DOHH2 (cell line): ENCODE data around the gene CTNNBIP1.
A peak's percentile ranks its signal among the peaks of the same experiment; 100 is the strongest.

Experiments used
- H3F3A ChIP-seq: fragments of 200-600 bp; sonication (generic), shearing (Covaris generic); 2 replicates; pipeline ENCODE4 v1.6.0; 2016; ENCODE audit warnings: antibody characterized with exemption, mild to moderate bottlenecking; ENCODE audit not compliant: control insufficient read depth, insufficient read depth
- H3K27ac ChIP-seq: fragments of 200-600 bp; sonication (generic); 2 replicates; pipeline ENCODE4 v1.5.1; 2014; ENCODE audit warnings: low read depth, mild to moderate bottlenecking, low read length, moderate library complexity
- H3K27me3 ChIP-seq: fragments of 200-600 bp; sonication (generic); 2 replicates; pipeline ENCODE4 v1.6.1; 2014; ENCODE audit warnings: mild to moderate bottlenecking, low read length, mixed read lengths; ENCODE audit not compliant: control insufficient read depth
- H3K36me3 ChIP-seq: fragments of 200-600 bp; sonication (generic); 2 replicates; pipeline ENCODE4 v1.6.1; 2014; ENCODE audit warnings: mild to moderate bottlenecking, low read length, moderate library complexity, mixed read lengths; ENCODE audit not compliant: control insufficient read depth
- H3K4me1 ChIP-seq: fragments of 200-600 bp; sonication (generic); 2 replicates; pipeline ENCODE4 v1.6.1; 2014; ENCODE audit warnings: mild to moderate bottlenecking, low read length, mixed read lengths; ENCODE audit not compliant: control insufficient read depth
- H3K4me2 ChIP-seq: fragments of 200-600 bp; sonication (generic); 2 replicates; pipeline ENCODE4 v1.6.0; 2014; ENCODE audit warnings: mild to moderate bottlenecking, low read length, moderate library complexity
- H3K4me3 ChIP-seq: fragments of 200-600 bp; sonication (generic); 2 replicates; pipeline ENCODE4 v1.5.1; 2014; ENCODE audit warnings: mild to moderate bottlenecking, low read length, mixed read lengths
- H3K79me2 ChIP-seq: fragments of 200-600 bp; sonication (generic); 2 replicates; pipeline ENCODE4 v1.6.1; 2014; ENCODE audit warnings: mild to moderate bottlenecking, low read length, mixed read lengths; ENCODE audit not compliant: control insufficient read depth
- H3K9me2 ChIP-seq: fragments of 200-600 bp; sonication (generic); replicated peaks from 2 replicates; pipeline ENCODE4 v1.6.1; 2014; ENCODE audit warnings: mild to moderate bottlenecking, low read length, mixed read lengths; ENCODE audit not compliant: control insufficient read depth
- H3K9me3 ChIP-seq: fragments of 200-600 bp; sonication (generic); 2 replicates; pipeline ENCODE4 v1.6.1; 2014; ENCODE audit warnings: antibody characterized with exemption, low read length, mixed read lengths; ENCODE audit not compliant: control insufficient read depth, insufficient read depth
- H4K20me1 ChIP-seq: fragments of 200-600 bp; sonication (generic); 2 replicates; pipeline ENCODE4 v1.6.0; 2014; ENCODE audit warnings: low read depth, mild to moderate bottlenecking, antibody characterized with exemption, low read length, moderate library complexity; ENCODE audit not compliant: control insufficient read depth, insufficient read depth
- EZH2phosphoT487 ChIP-seq: fragments of 200-600 bp; sonication (generic); IDR thresholded peaks from 2 replicates; pipeline ENCODE4 v1.6.1; 2017; ENCODE audit warnings: borderline replicate concordance, mild to moderate bottlenecking, antibody characterized with exemption, low read length, moderate library complexity, mixed read lengths
- TF ChIP-seq, protein P1 (sequence below): fragments of 200-600 bp; sonication (generic); IDR thresholded peaks from one replicate; pipeline ENCODE4 v1.5.1; 2014; ENCODE audit warnings: antibody characterized with exemption, mild to moderate bottlenecking, low read depth, low read length; ENCODE audit not compliant: poor library complexity, severe bottlenecking

Gene CTNNBIP1

GRCh38 chr1:9908871-9909233 is 1.2 kb downstream of the CTNNBIP1 start:
- Histone ChIP-seq H3K27me3 (no peaks in the 10 kb centered on the region), H3K36me3 (no peaks in the 10 kb centered on the region), H3K4me2 (peak overlapping the region; percentile 96), H3K79me2 (peaks cover 3% of the 10 kb centered on the region; the same call in 1 of the 2 replicates), H3K4me3 (peak overlapping the region; percentile 94), H3K27ac (no peak overlapping the region), H4K20me1 (no peaks in the 10 kb centered on the region), H3F3A (no peaks in the 10 kb centered on the region), H3K9me3 (no peaks in the 10 kb centered on the region), H3K4me1 (peaks cover 17% of the 10 kb centered on the region), H3K9me2 (no peaks in the 10 kb centered on the region)
- TF ChIP-seq EZH2phosphoT487 = no peak
- TF ChIP-seq, protein P1, sequence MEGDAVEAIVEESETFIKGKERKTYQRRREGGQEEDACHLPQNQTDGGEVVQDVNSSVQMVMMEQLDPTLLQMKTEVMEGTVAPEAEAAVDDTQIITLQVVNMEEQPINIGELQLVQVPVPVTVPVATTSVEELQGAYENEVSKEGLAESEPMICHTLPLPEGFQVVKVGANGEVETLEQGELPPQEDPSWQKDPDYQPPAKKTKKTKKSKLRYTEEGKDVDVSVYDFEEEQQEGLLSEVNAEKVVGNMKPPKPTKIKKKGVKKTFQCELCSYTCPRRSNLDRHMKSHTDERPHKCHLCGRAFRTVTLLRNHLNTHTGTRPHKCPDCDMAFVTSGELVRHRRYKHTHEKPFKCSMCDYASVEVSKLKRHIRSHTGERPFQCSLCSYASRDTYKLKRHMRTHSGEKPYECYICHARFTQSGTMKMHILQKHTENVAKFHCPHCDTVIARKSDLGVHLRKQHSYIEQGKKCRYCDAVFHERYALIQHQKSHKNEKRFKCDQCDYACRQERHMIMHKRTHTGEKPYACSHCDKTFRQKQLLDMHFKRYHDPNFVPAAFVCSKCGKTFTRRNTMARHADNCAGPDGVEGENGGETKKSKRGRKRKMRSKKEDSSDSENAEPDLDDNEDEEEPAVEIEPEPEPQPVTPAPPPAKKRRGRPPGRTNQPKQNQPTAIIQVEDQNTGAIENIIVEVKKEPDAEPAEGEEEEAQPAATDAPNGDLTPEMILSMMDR = no peak

- Histone ChIP-seq H3K4me2 (no peak overlapping the region), H3K27me3 (no peaks in the 10 kb centered on the region), H3K27ac (no peak overlapping the region), H3F3A (no peaks in the 10 kb centered on the region), H3K36me3 (no peaks in the 10 kb centered on the region), H3K4me1 (peaks cover 17% of the 10 kb centered on the region), H3K9me3 (no peaks in the 10 kb centered on the region), H3K4me3 (no peak overlapping the region), H3K79me2 (peaks cover 3% of the 10 kb centered on the region; the same call in 1 of the 2 replicates), H3K9me2 (no peaks in the 10 kb centered on the region), H4K20me1 (no peaks in the 10 kb centered on the region)
- TF ChIP-seq EZH2phosphoT487 = no peak
- TF ChIP-seq, protein P1 = no peak
These were observed 2.6 kb downstream of the CTNNBIP1 start for GRCh38 chr1:9907441-9907840.

DNA sequence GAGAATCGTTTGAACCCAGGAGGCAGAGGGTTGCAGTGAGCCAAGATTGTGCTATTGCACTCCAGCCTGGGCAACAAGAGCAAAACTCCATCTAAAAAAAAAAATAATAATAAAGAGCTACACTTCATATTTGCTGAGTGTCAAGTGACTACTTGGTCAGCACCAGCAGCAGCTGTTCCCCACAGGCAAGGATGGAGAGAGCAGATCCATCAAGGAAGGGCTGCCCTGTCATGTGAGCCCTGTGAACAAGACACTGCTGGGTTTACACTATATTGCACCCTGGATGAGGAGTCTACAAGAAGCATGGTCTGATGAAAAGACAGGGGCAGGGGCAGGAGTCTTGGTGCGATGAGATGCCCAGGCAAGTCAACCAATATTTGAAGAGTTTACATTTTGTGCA is 3.6 kb downstream of the CTNNBIP1 start:
- Histone ChIP-seq H3F3A (no peaks in the 10 kb centered on the region), H4K20me1 (no peaks in the 10 kb centered on the region), H3K9me3 (no peaks in the 10 kb centered on the region), H3K79me2 (peaks cover 3% of the 10 kb centered on the region; the same call in 1 of the 2 replicates), H3K4me1 (peaks cover 16% of the 10 kb centered on the region), H3K4me2 (no peak overlapping the region), H3K36me3 (no peaks in the 10 kb centered on the region), H3K27ac (no peak overlapping the region), H3K27me3 (no peaks in the 10 kb centered on the region), H3K9me2 (no peaks in the 10 kb centered on the region), H3K4me3 (no peak overlapping the region)
- no peak for TF ChIP-seq EZH2phosphoT487
- TF ChIP-seq, protein P1 = no peak

DNA sequence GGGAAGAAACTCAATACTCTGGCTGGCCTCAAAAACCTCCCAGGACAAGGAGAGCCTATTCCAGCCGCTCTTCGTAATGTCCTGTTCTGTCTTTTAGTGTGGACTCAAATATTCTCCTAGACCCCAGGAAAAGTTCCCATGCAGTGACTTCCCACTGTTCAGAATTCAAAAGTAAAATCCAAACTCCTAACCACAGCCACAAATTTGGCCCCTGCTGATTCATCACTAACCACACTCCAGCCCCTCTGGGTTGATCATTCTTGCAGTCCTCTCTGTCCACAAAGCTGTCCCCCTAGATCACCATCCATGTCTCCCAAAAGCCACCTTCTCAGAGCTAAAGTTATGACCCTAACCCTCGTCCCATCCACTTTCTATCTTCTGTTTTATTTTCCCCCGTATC is 5.1 kb downstream of the CTNNBIP1 start:
- Histone ChIP-seq H3K4me2 (no peak overlapping the region), H3K4me1 (peaks cover 19% of the 10 kb centered on the region), H3K4me3 (no peak overlapping the region), H3K79me2 (peaks cover 3% of the 10 kb centered on the region; the same call in 1 of the 2 replicates), H3K9me3 (no peaks in the 10 kb centered on the region), H3K9me2 (no peaks in the 10 kb centered on the region), H3F3A (no peaks in the 10 kb centered on the region), H3K36me3 (no peaks in the 10 kb centered on the region), H3K27ac (no peak overlapping the region), H3K27me3 (no peaks in the 10 kb centered on the region), H4K20me1 (no peaks in the 10 kb centered on the region)
- TF ChIP-seq, protein P1 = no peak
- no peak for TF ChIP-seq EZH2phosphoT487
